Fibroblast of skin of back (primary cell): ENCODE results near the gene USF2.

Experiments used
- DNase-seq: peaks from one replicate; pipeline ENCODE4 v3.0.0-alpha.2; 2013

USF2 gene

GRCh38 chr19:35246466-35247092, 22.2 kb upstream of the USF2 start:
- no peak for DNase-seq

- no peak for DNase-seq
Measured at GRCh38 chr19:35247526-35248309, 21.0 kb upstream of the USF2 start.

- no peak for DNase-seq
Measured at GRCh38 chr19:35248310-35249145, 20.2 kb upstream of the USF2 start, which contains the start of gene LSR. LSR (plus strand) TSS chr19:35249002; CDS start chr19:35249023, 21 bp downstream.

- DNase-seq, result no peak
Measured at GRCh38 chr19:35249146-35249847, 19.5 kb upstream of the USF2 start.

- DNase-seq, result no peak
Measured at GRCh38 chr19:35249848-35250711, 18.7 kb upstream of the USF2 start.

GRCh38 chr19:35251456-35251855, 17.3 kb upstream of the USF2 start:
- no peak for DNase-seq

GRCh38 chr19:35253316-35254286, 15.2 kb upstream of the USF2 start:
- no peak for DNase-seq

- DNase-seq, result no peak
Measured at GRCh38 chr19:35254341-35255297, 14.1 kb upstream of the USF2 start.

- DNase-seq, result no peak
Measured at GRCh38 chr19:35256566-35256965, 12.2 kb upstream of the USF2 start.

- DNase-seq, result no peak
Measured at GRCh38 chr19:35257113-35257461, 11.7 kb upstream of the USF2 start.

- no peak for DNase-seq
Measured at GRCh38 chr19:35260694-35261304, 8.0 kb upstream of the USF2 start.

GRCh38 chr19:35261356-35262100, 7.2 kb upstream of the USF2 start:
- no peak for DNase-seq

- no peak for DNase-seq
Measured at GRCh38 chr19:35262101-35262761, 6.5 kb upstream of the USF2 start.

GRCh38 chr19:35264268-35265125, 4.3 kb upstream of the USF2 start:
- DNase-seq, result no peak

GRCh38 chr19:35265126-35265899, 3.4 kb upstream of the USF2 start:
- DNase-seq, result no peak
